GM12872 (cell line): ENCODE results near the gene ALDOB.

ENCODE experiments used
- CTCF ChIP-seq: IDR thresholded peaks from 3 replicates; pipeline ENCODE4 v1.5.1; 2011; ENCODE audit warnings: low read depth, mild to moderate bottlenecking, low read length, moderate library complexity; ENCODE audit not compliant: insufficient read depth

ALDOB gene

DNA sequence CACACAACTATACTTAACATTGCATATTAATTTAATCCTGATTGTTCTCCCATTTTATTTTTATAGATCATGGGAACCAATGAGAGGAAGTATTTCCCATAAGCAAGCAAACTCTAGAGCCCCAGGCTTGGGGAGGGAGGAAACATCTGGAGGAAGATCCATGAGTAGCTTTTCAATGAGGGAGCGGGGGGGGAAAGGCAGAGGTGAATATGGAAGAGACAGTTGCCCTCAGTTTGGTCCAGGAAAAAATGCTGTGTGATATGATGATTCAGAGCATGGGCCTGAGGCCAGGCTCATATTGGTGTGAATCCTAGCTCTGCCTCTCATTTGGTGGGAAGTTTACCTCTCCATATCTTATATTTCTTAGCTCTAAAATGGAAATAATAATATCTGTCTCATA is 42.2 kb upstream of the ALDOB start:
- TF ChIP-seq CTCF, result no peak

DNA sequence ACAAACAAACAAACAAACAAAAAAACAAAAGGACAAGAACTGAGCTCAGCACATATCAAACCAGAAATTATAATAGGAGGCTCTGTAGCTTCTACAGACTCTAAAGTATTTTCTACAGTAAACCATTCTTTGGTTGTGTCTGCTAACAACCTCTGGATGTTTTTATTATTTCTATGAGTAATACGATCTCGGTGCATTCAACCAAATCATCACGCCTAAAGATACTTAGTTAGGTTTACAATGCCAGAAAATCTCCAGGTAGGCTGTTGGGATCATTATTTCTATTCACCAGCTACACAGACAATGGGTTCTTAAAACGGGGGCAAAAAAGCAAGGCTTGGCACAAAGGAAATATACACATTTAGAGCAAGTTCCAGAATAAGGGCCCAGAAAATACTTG is 41.6 kb upstream of the ALDOB start:
- no peak for TF ChIP-seq CTCF

- no peak for TF ChIP-seq CTCF
Observed at GRCh38 chr9:101476576-101477208, 41.1 kb upstream of the ALDOB start.

DNA sequence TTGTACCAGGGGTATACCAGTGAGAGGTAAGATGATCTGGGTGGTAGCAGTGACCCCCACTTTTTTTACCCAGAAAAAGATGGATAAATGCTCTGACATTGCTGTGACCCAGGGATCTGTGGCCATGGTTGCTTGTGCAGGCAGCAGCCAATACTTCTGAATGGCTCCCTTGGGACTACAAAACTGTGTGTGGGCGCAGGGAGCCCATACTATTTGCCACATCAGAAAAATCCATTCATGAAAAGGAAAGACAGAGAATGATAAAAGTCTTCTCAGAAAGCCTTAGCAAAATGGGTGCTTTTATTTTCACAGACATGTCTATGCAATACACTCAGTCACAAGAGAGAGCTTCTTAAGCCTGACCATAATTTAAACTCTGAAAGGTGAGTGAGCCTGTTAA is 37.3 kb upstream of the ALDOB start:
- TF ChIP-seq CTCF, result no peak

GRCh38 chr9:101470929-101471328 is 35.4 kb upstream of the ALDOB start:
- TF ChIP-seq CTCF, result no peak

DNA sequence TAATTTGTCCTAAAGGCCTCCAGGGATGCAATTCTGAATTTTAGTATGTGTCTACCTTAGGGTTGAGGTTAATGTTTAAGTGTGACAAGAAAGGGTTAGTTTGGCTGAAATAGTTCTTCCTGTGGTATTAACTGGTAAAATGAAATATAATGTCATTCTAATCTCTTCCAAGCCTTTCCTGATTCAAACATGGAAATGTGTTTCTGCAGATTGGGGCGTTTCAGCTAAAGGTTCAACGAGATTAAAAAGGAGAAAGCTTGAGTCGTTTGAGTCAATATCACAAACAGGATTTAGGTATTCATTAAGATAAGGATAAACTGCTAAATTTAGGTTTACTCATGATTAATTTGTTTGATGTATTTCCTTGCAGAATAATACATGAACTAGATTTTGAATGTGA is 34.4 kb upstream of the ALDOB start:
- TF ChIP-seq CTCF, result no peak

GRCh38 chr9:101469026-101469425 is 33.5 kb upstream of the ALDOB start:
- no peak for TF ChIP-seq CTCF

DNA sequence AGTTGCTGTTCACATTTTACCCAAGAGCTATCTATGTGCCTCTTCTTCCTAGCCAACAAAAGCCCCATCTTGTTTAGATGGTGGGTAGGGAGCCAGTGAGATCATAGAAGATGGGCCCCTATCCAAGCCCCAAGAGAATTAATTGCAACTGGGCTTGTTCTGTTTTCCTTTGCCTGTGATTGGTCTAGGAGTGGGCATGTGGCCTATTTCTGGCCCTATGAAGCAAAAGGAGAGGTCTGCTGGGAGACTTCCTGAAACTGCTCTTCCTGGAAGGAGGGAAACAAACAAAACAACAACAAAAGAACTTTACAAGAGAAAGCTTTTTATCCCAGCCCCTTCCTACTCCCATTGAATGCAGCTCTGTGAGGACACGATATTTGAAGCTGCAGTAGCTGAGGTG is 32.5 kb upstream of the ALDOB start:
- no peak for TF ChIP-seq CTCF
